HG02852 (cell line): Measurements from ENCODE around the gene CUX1.
"Not testable (repeated sequence)": the region's sequence is repeated elsewhere in the genome, so short reads cannot be mapped to it uniquely, and the experiment has no call there.

Experiments used
- ATAC-seq: cut with Tn5 transposase; IDR thresholded peaks from one replicate; pipeline ENCODE4 v1.9.1; 2021; ENCODE audit warnings: mild to moderate bottlenecking, moderate library complexity; ENCODE audit not compliant: unreplicated experiment

The CUX1 gene

GRCh38 chr7:101853684-101854083 lies 36.3 kb downstream of the CUX1 start:
- no peak for ATAC-seq

- ATAC-seq, result no peak
Measured at GRCh38 chr7:101854084-101854865, 36.8 kb downstream of the CUX1 start.

- peak; percentile 86 for ATAC-seq
Measured at GRCh38 chr7:101856473-101857357, 39.3 kb downstream of the CUX1 start.

- peak; percentile 36 for ATAC-seq
Measured at GRCh38 chr7:101857358-101857811, 40.0 kb downstream of the CUX1 start.

- no peak for ATAC-seq
Measured at GRCh38 chr7:101858437-101859385, 41.3 kb downstream of the CUX1 start.

GRCh38 chr7:101859411-101860106 lies 42.1 kb downstream of the CUX1 start:
- no peak for ATAC-seq

- ATAC-seq, result no peak
Measured at GRCh38 chr7:101860316-101861217, 43.1 kb downstream of the CUX1 start.

- no peak for ATAC-seq
Measured at GRCh38 chr7:101861218-101861775, 43.9 kb downstream of the CUX1 start.

- no peak for ATAC-seq
Measured at GRCh38 chr7:101862280-101863220, 45.1 kb downstream of the CUX1 start.

- no peak for ATAC-seq
Measured at GRCh38 chr7:101863598-101863997, 46.2 kb downstream of the CUX1 start.

GRCh38 chr7:101864039-101864438 lies 46.6 kb downstream of the CUX1 start:
- no peak for ATAC-seq

- ATAC-seq, result no peak
Measured at GRCh38 chr7:101865031-101865430, 47.6 kb downstream of the CUX1 start.

- no peak for ATAC-seq
Measured at GRCh38 chr7:101865455-101865854, 48.0 kb downstream of the CUX1 start.

- ATAC-seq, result no peak
Measured at GRCh38 chr7:101866328-101866727, 48.9 kb downstream of the CUX1 start.

- no peak for ATAC-seq
Measured at GRCh38 chr7:101867265-101867664, 49.8 kb downstream of the CUX1 start.

GRCh38 chr7:101867681-101868080 lies 50.3 kb downstream of the CUX1 start:
- ATAC-seq, result not testable (repeated sequence)

- no peak for ATAC-seq
Measured at GRCh38 chr7:101868191-101868950, 50.9 kb downstream of the CUX1 start.
